Epithelial cell of prostate (primary cell): Measurements from ENCODE around the gene POC1B.
"Not testable (repeated sequence)": the region's sequence is repeated elsewhere in the genome, so short reads cannot be mapped to it uniquely, and the experiment has no call there.

Source experiments
- DNase-seq: peaks from one replicate; pipeline ENCODE4 v3.0.0-alpha.2; 2011; ENCODE audit warnings: low read depth, low spot score
- H3K27ac ChIP-seq: fragments of 450-650 bp; 2 replicates; pipeline ENCODE4 v1.5.1; 2017; ENCODE audit warnings: mild to moderate bottlenecking

Gene POC1B

DNA sequence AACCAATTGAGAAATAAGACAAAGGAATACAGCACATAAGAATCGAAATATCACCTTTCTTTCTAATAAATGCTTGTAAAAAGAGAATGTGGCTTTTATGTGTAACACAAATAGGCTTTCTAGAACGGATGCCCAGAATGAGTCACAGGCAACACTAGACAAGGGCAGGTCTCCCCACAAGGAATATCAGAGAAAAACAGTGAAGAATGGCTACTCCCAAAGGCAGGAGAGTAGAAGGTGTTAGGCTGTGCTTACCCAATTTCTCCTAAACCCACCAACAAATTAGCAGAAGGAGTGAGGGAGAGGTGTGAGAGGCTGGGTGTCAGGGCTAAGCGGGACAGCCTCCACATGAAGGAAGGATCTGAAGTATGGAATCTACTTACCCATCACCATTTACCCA, 56.5 kb downstream of the POC1B start:
- DNase-seq, result no peak
- peak overlapping the region; percentile 44 for H3K27ac ChIP-seq

DNA sequence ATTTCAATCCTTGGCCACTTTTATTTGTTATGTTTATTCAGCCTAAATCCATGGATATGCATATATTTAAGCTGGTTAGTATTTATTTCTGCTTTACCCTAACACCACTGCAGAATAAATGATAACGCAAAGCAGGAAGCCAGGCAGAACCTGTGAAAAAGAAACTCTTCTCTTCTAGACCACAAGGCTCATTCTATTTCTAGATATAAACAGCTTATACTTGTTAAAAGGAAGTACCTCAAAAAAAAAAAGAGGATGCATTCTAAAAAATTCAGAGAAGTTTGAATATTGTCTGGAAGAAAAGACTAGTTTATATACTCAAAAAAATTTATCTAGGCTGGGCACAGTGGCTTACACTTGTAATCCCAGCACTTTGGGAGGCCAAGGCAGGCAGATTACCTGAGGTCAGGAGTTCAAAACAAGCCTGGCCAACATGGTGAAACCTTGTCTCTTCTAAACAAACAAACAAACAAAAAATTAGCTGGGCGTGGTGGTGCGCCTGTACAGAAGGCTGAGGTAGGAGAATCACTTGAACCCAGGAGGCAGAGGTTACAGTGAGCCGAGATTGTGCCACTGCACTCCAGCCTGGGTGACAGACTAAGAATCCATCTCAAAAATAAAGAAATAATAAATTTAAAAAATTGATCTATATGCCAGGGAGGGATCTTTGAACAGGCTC, 57.1 kb downstream of the POC1B start:
- DNase-seq, result no peak
- H3K27ac ChIP-seq, result peak overlapping the region; percentile 44

GRCh38 chr12:89468017-89468416, 57.8 kb downstream of the POC1B start:
- H3K27ac ChIP-seq, result no peak overlapping the region
- DNase-seq, result no peak

- no peak for DNase-seq
- H3K27ac ChIP-seq, result no peak overlapping the region
Measured at GRCh38 chr12:89464974-89465592, 60.8 kb downstream of the POC1B start.

DNA sequence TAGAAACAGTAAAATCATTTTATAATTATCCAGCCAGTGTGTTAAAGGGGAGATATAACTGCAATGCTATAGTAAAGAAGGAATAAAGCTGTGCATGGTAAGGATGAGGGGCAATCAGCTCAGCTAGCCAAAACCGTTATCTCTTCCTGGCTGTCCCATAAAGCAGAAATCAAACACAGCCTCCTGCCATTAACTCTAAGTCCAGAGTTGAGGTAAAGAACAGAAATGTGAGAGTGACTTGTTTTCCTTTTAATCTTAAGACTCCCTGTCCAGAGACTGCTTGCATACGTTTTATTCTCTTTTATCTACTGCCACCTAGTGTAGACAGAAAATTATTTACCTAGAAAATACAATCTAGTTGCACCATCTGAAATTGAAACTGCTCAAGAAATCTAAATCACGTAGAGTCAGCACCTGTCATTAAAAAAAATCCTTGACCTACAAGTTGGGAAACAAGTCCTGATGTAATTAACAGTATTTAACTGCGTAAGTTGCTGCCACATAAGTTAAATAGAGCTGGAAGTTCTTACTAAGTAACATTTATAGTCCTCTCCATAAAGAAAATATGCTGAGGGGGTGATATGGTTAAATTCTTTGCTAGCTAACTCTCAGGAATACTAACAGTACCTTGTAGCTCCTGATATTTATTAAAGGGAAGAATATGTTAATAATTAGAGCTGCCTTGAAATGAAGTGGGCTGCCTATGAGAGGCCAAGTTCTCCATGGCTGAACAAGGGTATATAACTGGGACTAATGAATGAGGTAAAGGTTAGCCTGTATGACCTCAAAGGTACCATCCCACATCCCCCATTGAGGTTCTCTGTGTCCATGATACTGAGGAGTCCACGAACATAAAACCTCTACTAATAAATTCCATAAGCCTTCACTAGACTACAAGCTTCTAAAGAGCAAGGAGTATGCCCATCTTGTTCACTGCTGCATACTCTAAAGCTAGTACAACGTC, 63.9 kb downstream of the POC1B start:
- no peak overlapping the region for H3K27ac ChIP-seq
- no peak for DNase-seq

GRCh38 chr12:89461190-89461589, 64.7 kb downstream of the POC1B start:
- H3K27ac ChIP-seq, result no peak overlapping the region
- no peak for DNase-seq

DNA sequence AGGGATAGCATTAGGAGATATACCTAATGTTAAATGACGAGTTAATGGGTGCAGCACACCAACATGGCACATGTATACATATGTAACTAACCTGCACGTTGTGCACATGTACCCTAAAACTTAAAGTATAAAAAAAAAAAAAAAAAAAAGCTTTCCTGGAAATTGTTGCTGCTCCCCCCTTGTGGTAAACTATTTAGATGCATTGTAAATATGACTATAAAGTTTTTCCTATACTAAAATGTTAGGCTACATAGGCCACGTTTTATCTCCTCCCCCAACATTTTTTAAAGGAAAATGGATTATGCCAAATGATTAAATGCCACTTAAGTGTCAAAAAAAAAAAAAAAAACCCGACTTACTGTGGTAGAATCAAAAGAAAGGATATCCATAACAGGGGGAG, 66.6 kb downstream of the POC1B start:
- DNase-seq, H3K27ac ChIP-seq: not testable (repeated sequence)

DNA sequence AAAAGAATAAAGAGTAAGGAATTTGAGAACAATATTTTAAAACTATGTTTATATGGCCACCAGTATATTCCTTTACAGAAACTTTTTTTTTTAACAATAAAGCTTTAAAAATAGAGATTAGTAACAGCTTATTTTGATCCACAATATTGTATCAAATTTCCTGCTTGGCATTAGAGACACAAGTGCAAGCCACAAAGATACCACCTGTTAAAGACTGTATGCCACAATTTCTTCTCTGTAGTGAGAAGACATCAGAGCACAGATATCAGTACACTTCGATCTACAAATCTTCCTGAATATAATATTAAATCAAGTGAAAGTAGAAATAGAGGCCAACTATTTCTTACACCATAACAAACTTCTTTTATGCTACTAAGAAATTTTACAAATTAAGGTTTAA, 69.3 kb downstream of the POC1B start:
- H3K27ac ChIP-seq, result no peak overlapping the region
- DNase-seq, result no peak

GRCh38 chr12:89454080-89454848, 71.6 kb downstream of the POC1B start:
- no peak overlapping the region for H3K27ac ChIP-seq
- DNase-seq, result no peak

GRCh38 chr12:89453121-89453978, 72.5 kb downstream of the POC1B start:
- DNase-seq, result no peak
- H3K27ac ChIP-seq, result no peak overlapping the region

GRCh38 chr12:89451841-89452251, 74.0 kb downstream of the POC1B start:
- peak overlapping the region; percentile 16 for H3K27ac ChIP-seq
- no peak for DNase-seq

- no peak for DNase-seq
- peak overlapping the region; percentile 16 for H3K27ac ChIP-seq
Measured at GRCh38 chr12:89450907-89451306, 74.9 kb downstream of the POC1B start.

- DNase-seq, result peak; percentile 10
- H3K27ac ChIP-seq, result no peak overlapping the region
Measured at GRCh38 chr12:89448951-89449371, 76.9 kb downstream of the POC1B start.

- peak; percentile 20 for DNase-seq
- no peak overlapping the region for H3K27ac ChIP-seq
Measured at GRCh38 chr12:89448526-89448925, 77.3 kb downstream of the POC1B start.

DNA sequence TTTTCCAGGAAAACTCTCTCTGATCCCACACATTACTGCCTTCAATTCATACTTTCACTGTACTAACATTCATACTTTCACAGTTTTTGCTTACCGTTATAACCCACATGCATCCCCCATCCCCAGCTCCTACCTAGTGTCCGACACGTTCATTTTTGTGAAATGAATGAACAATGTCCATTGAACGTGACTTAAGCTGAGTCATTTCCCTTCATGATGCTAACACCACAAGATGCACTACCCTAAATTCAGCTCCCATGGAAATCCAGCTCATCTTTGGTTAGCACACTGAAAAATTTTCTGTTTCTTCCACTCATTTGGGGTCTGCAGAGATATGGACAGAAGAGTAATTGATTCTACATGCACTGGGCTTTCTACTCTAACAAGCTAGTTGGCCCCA, 85.9 kb downstream of the POC1B start:
- DNase-seq, result no peak
- H3K27ac ChIP-seq, result no peak overlapping the region

DNA sequence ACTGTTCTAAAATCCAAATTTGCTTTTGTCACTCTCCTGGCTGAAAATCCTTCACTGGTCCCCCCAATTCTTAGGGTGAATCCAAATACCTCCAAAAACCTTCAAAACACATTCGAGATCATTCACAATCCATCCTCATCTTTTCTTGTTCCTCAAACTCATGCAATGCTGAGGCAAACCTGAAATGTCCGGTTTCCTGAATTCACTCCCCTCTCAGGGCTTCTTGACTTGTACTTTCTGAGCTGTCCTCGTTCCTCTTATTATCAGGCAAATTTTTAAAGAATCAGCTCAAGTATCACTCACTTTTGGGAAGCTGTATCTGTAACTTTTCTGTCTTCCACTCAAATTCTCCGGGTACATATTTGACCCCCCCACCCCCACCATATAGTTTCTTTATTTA, 88.6 kb downstream of the POC1B start:
- DNase-seq, result no peak
- H3K27ac ChIP-seq, result no peak overlapping the region

GRCh38 chr12:89436062-89436461, 89.8 kb downstream of the POC1B start:
- H3K27ac ChIP-seq, result no peak overlapping the region
- no peak for DNase-seq

- DNase-seq, result no peak
Measured at GRCh38 chr12:89433634-89434033, 92.2 kb downstream of the POC1B start.

DNA sequence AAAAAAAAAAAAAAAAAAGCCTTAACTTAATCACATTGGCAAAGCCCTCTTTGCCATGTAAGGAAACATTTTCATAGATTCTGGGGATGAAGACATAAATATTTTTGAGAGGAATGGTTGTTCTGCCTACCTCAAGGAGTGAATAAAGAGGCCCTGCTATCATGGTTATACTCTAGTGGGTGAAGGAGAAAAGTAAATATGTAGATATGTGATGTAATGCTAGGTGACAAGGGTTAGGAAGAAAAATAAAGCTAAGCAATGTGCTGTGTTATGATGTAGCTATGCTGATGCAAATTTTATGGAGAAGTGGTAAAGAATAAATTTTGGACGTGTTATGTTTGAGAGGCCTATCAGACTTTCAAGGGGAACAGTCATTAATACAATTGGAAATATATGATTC, 93.5 kb downstream of the POC1B start:
- no peak overlapping the region for H3K27ac ChIP-seq
- DNase-seq, result no peak

More at GRCh38 chr12:89433634-89434033, 92.2 kb downstream of the POC1B start:
- H3K27ac ChIP-seq, result no peak overlapping the region
